Measurements from ENCODE around the gene DLG2. TPM values are rescaled to one million over a fixed set of nuclear protein-coding genes. Genes with fewer than 3 reads are reported as not detected.

DLG2 gene
- total RNA-seq, 4 donors from 2014 or later = 6.5 to 14.6 (median 7.2) TPM

DNA sequence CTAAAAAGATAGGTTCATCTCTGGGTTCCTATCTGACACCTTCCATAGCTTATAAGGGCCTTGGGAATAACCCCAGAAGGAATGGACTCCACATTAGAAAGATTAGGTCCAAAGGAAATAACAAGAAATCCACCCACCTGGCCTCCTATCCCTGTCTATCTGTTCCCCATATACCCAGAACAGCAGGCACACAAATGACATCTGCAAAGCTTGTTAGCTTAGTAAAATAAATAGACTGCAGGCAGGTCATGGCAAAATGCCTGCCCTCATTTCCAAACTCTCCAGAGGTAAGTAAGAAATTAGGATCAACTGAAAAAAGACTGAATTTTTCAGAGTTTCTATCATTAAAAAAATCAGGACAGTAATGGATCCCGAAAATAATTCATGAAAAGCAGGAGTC lies 489.5 kb downstream of the DLG2 start:
- Histone ChIP-seq H3K27me3 (no peaks in the 10 kb centered on the region), H3K36me3 (no peaks in the 10 kb centered on the region), H3K27ac (no peak overlapping the region), H3K4me1 (peaks cover 0 to 10% (median 2%) of the 10 kb centered on the region in 4 donors), H3K9me3 (peaks cover 0 to 20% (median 7%) of the 10 kb centered on the region in 4 donors), H3K4me3 (no peak overlapping the region)
- TF ChIP-seq, protein P1, sequence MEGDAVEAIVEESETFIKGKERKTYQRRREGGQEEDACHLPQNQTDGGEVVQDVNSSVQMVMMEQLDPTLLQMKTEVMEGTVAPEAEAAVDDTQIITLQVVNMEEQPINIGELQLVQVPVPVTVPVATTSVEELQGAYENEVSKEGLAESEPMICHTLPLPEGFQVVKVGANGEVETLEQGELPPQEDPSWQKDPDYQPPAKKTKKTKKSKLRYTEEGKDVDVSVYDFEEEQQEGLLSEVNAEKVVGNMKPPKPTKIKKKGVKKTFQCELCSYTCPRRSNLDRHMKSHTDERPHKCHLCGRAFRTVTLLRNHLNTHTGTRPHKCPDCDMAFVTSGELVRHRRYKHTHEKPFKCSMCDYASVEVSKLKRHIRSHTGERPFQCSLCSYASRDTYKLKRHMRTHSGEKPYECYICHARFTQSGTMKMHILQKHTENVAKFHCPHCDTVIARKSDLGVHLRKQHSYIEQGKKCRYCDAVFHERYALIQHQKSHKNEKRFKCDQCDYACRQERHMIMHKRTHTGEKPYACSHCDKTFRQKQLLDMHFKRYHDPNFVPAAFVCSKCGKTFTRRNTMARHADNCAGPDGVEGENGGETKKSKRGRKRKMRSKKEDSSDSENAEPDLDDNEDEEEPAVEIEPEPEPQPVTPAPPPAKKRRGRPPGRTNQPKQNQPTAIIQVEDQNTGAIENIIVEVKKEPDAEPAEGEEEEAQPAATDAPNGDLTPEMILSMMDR (IDR thresholded peaks at IDR 0.05) = no peak
- TF ChIP-seq POLR2A (IDR thresholded peaks at IDR 0.05) (no peak), EP300 (IDR thresholded peaks at IDR 0.05) (no peak)
- no peak for DNase-seq (ENCODE audit: low spot score in 2 of 2)
- 81 to 83% methylated on average over 1 of the region's 1 CpG for WGBS, 2 donors

DNA sequence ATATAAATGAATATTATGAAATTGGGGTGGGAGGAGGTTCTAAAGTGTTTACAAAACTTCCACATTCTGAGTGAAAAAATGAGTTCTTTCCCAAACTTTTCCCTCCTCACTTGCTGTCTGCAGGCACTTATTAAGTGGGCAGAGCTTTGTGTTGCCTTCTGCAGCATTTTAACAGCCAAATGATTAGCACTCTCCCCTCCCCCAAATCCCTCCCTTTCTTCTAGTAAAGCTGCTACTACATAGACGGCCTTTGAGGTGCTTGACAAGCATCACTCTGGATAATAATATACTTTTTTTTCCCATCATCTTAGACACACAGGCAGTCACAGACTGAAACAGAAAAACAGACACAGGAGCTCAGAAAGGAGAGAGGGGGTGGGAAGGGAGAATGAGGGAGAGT lies 493.5 kb downstream of the DLG2 start:
- Histone ChIP-seq H3K9me3 (no peaks in the 10 kb centered on the region), H3K4me1 (peaks cover 0 to 11% (median 3%) of the 10 kb centered on the region in 4 donors), H3K4me3 (no peak overlapping the region), H3K27me3 (no peaks in the 10 kb centered on the region), H3K27ac (no peak overlapping the region), H3K36me3 (no peaks in the 10 kb centered on the region)
- 12 to 25% methylated on average over 1 of the region's 1 CpG for WGBS, 2 donors
- no peak for DNase-seq (ENCODE audit: low spot score in 2 of 2)
- no peak for TF ChIP-seq EP300 (IDR thresholded peaks at IDR 0.05)
- TF ChIP-seq, protein P1 (IDR thresholded peaks at IDR 0.05) = no peak

DNA sequence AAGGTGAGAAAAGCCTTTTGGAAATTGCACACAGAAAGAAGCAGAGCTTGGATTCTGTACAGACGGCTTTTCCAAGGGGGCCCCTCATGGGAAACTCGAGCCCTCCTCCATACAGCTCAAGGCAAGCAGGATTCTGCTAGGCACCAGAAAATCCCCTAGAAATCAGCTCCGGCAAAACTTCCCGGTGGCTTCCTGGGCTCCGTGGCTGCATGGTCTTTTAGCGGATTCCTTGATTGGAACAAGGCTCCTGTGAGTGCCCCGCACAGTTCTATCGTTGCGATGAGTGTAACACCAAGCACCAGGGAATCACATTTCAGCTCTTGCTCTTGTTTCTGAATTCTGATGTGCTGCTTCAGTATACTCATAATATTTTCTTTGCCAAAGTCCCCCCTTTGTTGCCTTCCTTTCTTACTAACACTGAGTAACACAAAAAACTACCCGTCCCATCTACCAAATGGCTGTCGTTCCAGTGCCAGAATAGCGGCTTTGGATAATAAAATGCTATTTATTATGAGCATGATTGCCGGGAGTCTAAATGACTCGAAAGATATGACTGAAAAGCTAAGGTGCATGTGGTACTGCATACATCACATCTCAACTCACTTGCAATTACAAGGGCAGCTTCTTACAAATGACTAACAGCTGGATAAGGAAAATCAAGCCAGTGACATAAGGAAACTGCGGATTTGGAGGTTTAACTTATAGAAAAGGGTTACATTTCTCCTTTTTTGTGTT lies 494.1 kb downstream of the DLG2 start:
- Histone ChIP-seq H3K36me3 (no peaks in the 10 kb centered on the region), H3K27me3 (no peaks in the 10 kb centered on the region), H3K9me3 (no peaks in the 10 kb centered on the region), H3K4me1 (peaks cover 0 to 11% (median 3%) of the 10 kb centered on the region in 4 donors), H3K4me3 (no peak overlapping the region), H3K27ac (no peak overlapping the region)
- WGBS, 2 donors = 20 to 26% methylated on average over 15 of the region's 15 CpGs
- TF ChIP-seq POLR2A (IDR thresholded peaks at IDR 0.05) (no peak), EP300 (IDR thresholded peaks at IDR 0.05) (no peak)
- TF ChIP-seq, protein P1 (IDR thresholded peaks at IDR 0.05) = no peak
- DNase-seq (ENCODE audit: low spot score in 2 of 2) = no peak

DNA sequence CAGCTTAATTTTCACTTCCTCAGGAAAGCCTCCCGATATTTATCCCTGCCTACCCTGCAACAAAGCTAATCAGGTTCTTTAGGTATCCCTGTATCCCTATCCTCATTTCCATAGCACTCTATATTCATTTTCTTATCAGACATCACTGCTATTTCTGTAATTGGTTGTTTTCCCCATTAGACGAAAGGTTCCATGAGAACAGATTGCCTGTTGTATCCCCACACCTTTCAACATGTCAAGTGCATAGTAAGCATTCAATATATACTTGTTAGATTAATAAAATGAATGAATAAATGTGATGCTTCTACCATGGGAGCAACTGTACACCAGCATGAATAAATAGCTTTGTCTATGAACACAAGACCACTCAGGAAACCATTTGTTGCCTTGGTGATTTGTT lies 499.8 kb downstream of the DLG2 start:
- H3K36me3 ChIP-seq = no peaks in the 10 kb centered on the region
- H3K27me3 ChIP-seq = no peaks in the 10 kb centered on the region
- no peak overlapping the region for H3K4me3 ChIP-seq
- H3K27ac ChIP-seq = no peak overlapping the region
- DNase-seq (ENCODE audit: low spot score in 2 of 2) = no peak
- TF ChIP-seq, protein P1 (IDR thresholded peaks at IDR 0.05) = no peak
- TF ChIP-seq EP300 (IDR thresholded peaks at IDR 0.05) (no peak), POLR2A (IDR thresholded peaks at IDR 0.05) (no peak)
- no peaks in the 10 kb centered on the region for H3K9me3 ChIP-seq
- whole genome bisulfite sequencing, 2 donors = 47 to 50% methylated on average over 2 of the region's 2 CpGs
- H3K4me1 ChIP-seq = no peaks in the 10 kb centered on the region

DNA sequence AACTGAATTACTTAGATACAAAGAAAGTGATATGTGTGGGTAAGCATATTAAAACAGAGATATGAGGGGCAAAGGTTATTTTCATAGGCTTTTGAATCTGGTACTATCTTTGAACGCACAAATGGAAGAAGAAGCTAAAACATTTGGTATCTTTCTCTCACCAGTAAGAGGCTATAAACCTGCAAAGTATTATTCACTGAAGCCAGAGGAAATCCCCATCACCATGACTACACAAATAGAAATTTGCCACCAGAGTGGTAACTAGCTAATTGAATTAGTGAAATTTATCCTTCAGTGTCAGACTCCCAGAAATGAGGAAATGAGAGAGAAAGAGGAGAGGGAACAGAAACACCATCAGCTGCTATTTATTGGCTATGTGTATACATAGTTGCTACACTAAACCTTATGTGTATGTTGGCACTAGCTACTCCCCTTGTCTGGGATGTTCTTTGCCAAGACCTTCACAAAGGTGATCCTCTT lies 503.4 kb downstream of the DLG2 start:
- Histone ChIP-seq H3K9me3 (no peaks in the 10 kb centered on the region), H3K4me1 (no peaks in the 10 kb centered on the region), H3K27me3 (no peaks in the 10 kb centered on the region), H3K4me3 (no peak overlapping the region), H3K27ac (no peak overlapping the region), H3K36me3 (no peaks in the 10 kb centered on the region)
- WGBS, 2 donors = 80 to 81% methylated on average over 1 of the region's 1 CpG
- TF ChIP-seq POLR2A (IDR thresholded peaks at IDR 0.05) = no peak
- TF ChIP-seq EP300 (IDR thresholded peaks at IDR 0.05) = no peak
- TF ChIP-seq, protein P1 (IDR thresholded peaks at IDR 0.05) = no peak
- no peak for DNase-seq (ENCODE audit: low spot score in 2 of 2)

Measured in tibial nerve (tissue), 4 donors.